Activated CD8-positive, alpha-beta memory T cell treated with anti-CD3 and anti-CD28 coated beads for 1 hour (primary cell): Measurements from ENCODE around the gene STOX2.
"Not testable (repeated sequence)": the region's sequence is repeated elsewhere in the genome, so short reads cannot be mapped to it uniquely, and the experiment has no call there.

Source experiments
- DNase-seq, 2 donors: peaks; one replicate each; pipeline ENCODE4 v3.0.0-alpha.2; 2020; ENCODE audit warnings: low read depth in 1 of 2; ENCODE audit errors: extremely low read depth in 1 of 2

STOX2 gene

GRCh38 chr4:183932576-183932975 lies 27.5 kb downstream of the STOX2 start:
- DNase-seq: no peak

GRCh38 chr4:183934761-183935160 lies 29.7 kb downstream of the STOX2 start:
- no peak for DNase-seq

GRCh38 chr4:183935355-183936005 lies 30.4 kb downstream of the STOX2 start:
- DNase-seq: no peak

- no peak for DNase-seq
These were observed 30.9 kb downstream of the STOX2 start for GRCh38 chr4:183936047-183936446.

- no peak for DNase-seq
These were observed 31.7 kb downstream of the STOX2 start for GRCh38 chr4:183936574-183937345.

- DNase-seq: no peak
These were observed 35.8 kb downstream of the STOX2 start for GRCh38 chr4:183940864-183941263.

GRCh38 chr4:183941964-183942363 lies 36.9 kb downstream of the STOX2 start:
- DNase-seq: no peak

GRCh38 chr4:183945741-183946140 lies 40.6 kb downstream of the STOX2 start:
- DNase-seq: no peak

GRCh38 chr4:183950536-183950935 lies 45.4 kb downstream of the STOX2 start:
- no peak for DNase-seq

GRCh38 chr4:183952652-183953051 lies 47.5 kb downstream of the STOX2 start:
- DNase-seq: not testable (repeated sequence)

GRCh38 chr4:183959319-183960045 lies 54.4 kb downstream of the STOX2 start:
- no peak for DNase-seq

- no peak for DNase-seq
These were observed 54.9 kb downstream of the STOX2 start for GRCh38 chr4:183960046-183960420.

- DNase-seq: no peak
These were observed 55.9 kb downstream of the STOX2 start for GRCh38 chr4:183960962-183961541.

- DNase-seq: no peak
These were observed 56.7 kb downstream of the STOX2 start for GRCh38 chr4:183961795-183962194.

- DNase-seq: no peak
These were observed 57.3 kb downstream of the STOX2 start for GRCh38 chr4:183962419-183962818.

- no peak for DNase-seq
These were observed 61.3 kb downstream of the STOX2 start for GRCh38 chr4:183966371-183966770.

GRCh38 chr4:183967266-183967665 lies 62.2 kb downstream of the STOX2 start:
- DNase-seq: no peak

- DNase-seq: no peak
These were observed 63.4 kb downstream of the STOX2 start for GRCh38 chr4:183968502-183968901.

- DNase-seq: no peak
These were observed 63.8 kb downstream of the STOX2 start for GRCh38 chr4:183968931-183969330.

GRCh38 chr4:183969596-183969995 lies 64.5 kb downstream of the STOX2 start:
- DNase-seq: no peak

- DNase-seq: no peak
These were observed 66.9 kb downstream of the STOX2 start for GRCh38 chr4:183971929-183972490.
